Activated naive CD8-positive, alpha-beta T cell (primary cell): Measurements from ENCODE around the gene NUFIP1.
"Not testable (repeated sequence)": the region's sequence is repeated elsewhere in the genome, so short reads cannot be mapped to it uniquely, and the experiment has no call there.

ENCODE experiments used
- H3K27ac Mint-ChIP-seq: one replicate; pipeline ENCODE4 v1.8.0; 2021; ENCODE audit warnings: mixed read lengths
- H3K27me3 Mint-ChIP-seq: one replicate; pipeline ENCODE4 v1.8.0; 2021; ENCODE audit warnings: mixed read lengths
- H3K36me3 Mint-ChIP-seq: one replicate; pipeline ENCODE4 v1.8.0; 2021; ENCODE audit warnings: mixed read lengths
- H3K4me1 Mint-ChIP-seq: one replicate; pipeline ENCODE4 v1.8.0; 2021; ENCODE audit warnings: low read depth, mixed read lengths
- H3K4me3 Mint-ChIP-seq: one replicate; pipeline ENCODE4 v1.8.0; 2021; ENCODE audit warnings: mild to moderate bottlenecking, mixed read lengths
- H3K9me3 Mint-ChIP-seq: one replicate; pipeline ENCODE4 v1.8.0; 2021; ENCODE audit warnings: low read depth, mixed read lengths

Gene NUFIP1

GRCh38 chr13:44918326-44919103 lies 70.8 kb downstream of the NUFIP1 start:
- Mint-ChIP-seq H3K27me3 (no peaks in the 10 kb centered on the region), H3K9me3 (no peaks in the 10 kb centered on the region), H3K36me3 (no peaks in the 10 kb centered on the region), H3K4me1 (peaks cover 8% of the 10 kb centered on the region), H3K4me3 (no peak overlapping the region), H3K27ac (no peak overlapping the region)

GRCh38 chr13:44917589-44918325 lies 71.5 kb downstream of the NUFIP1 start:
- no peaks in the 10 kb centered on the region for H3K9me3 Mint-ChIP-seq
- H3K4me1 Mint-ChIP-seq: peaks cover 10% of the 10 kb centered on the region
- H3K27ac Mint-ChIP-seq: no peak overlapping the region
- H3K27me3 Mint-ChIP-seq: no peaks in the 10 kb centered on the region
- H3K4me3 Mint-ChIP-seq: no peak overlapping the region
- no peaks in the 10 kb centered on the region for H3K36me3 Mint-ChIP-seq

GRCh38 chr13:44912278-44913016 lies 76.8 kb downstream of the NUFIP1 start:
- Mint-ChIP-seq H3K27ac (no peak overlapping the region), H3K27me3 (no peaks in the 10 kb centered on the region), H3K4me3 (no peak overlapping the region), H3K36me3 (peaks cover 2% of the 10 kb centered on the region), H3K4me1 (peaks cover 10% of the 10 kb centered on the region), H3K9me3 (peaks cover 3% of the 10 kb centered on the region)

DNA sequence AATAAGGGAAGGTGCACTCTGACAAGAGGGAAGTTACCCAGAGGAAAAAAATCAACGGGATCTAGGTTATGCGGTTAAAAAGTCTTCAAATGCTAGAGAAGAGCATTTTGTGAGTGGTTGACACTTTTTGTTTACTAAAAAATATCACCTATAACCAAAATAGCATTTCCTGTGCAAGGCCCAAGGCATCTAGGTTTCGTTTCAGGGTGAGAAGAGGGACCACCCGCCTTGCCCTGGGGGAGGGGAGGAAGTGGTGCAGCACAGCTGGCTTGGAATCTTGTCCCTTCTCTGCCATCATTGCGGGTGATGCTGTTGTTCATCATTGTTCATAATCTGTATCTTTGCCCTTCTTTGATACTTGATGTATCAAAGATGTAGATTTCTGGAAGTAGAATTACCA lies 80.6 kb downstream of the NUFIP1 start:
- Mint-ChIP-seq H3K36me3 (peaks cover 2% of the 10 kb centered on the region), H3K4me3 (no peak overlapping the region), H3K27me3 (no peaks in the 10 kb centered on the region), H3K4me1 (peaks cover 3% of the 10 kb centered on the region), H3K9me3 (peaks cover 3% of the 10 kb centered on the region), H3K27ac (no peak overlapping the region)

DNA sequence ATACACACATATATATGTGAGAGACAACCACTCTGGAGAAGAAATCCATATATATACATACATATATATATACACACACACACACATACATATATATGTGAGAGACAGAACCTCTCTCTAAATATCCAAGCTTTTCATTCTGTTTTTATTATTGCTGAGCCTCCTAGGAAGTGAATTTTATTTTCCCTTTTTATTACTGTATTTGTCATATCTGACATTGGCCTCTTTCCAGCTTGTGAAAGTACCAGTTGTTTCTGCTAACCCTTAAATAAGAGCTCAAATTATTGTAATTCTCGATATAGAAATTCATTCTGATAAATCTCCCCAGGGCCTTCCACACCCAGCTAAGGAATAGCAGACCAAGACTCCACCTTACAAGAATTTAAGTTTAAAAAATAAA lies 81.0 kb downstream of the NUFIP1 start:
- H3K27me3 Mint-ChIP-seq: no peaks in the 10 kb centered on the region
- H3K4me1 Mint-ChIP-seq: peaks cover 2% of the 10 kb centered on the region
- H3K27ac Mint-ChIP-seq: no peak overlapping the region
- H3K4me3 Mint-ChIP-seq: no peak overlapping the region
- peaks cover 2% of the 10 kb centered on the region for H3K36me3 Mint-ChIP-seq
- H3K9me3 Mint-ChIP-seq: peaks cover 3% of the 10 kb centered on the region

- peaks cover 2% of the 10 kb centered on the region for H3K36me3 Mint-ChIP-seq
- no peak overlapping the region for H3K27ac Mint-ChIP-seq
- peaks cover 3% of the 10 kb centered on the region for H3K9me3 Mint-ChIP-seq
- no peaks in the 10 kb centered on the region for H3K27me3 Mint-ChIP-seq
- no peaks in the 10 kb centered on the region for H3K4me1 Mint-ChIP-seq
- H3K4me3 Mint-ChIP-seq: no peak overlapping the region
These were observed 82.6 kb downstream of the NUFIP1 start for GRCh38 chr13:44906713-44907112.

- H3K27me3 Mint-ChIP-seq: no peaks in the 10 kb centered on the region
- H3K27ac Mint-ChIP-seq: no peak overlapping the region
- H3K4me3 Mint-ChIP-seq: no peak overlapping the region
- peaks cover 3% of the 10 kb centered on the region for H3K9me3 Mint-ChIP-seq
- no peaks in the 10 kb centered on the region for H3K4me1 Mint-ChIP-seq
- peaks cover 2% of the 10 kb centered on the region for H3K36me3 Mint-ChIP-seq
These were observed 83.0 kb downstream of the NUFIP1 start for GRCh38 chr13:44906230-44906629.

DNA sequence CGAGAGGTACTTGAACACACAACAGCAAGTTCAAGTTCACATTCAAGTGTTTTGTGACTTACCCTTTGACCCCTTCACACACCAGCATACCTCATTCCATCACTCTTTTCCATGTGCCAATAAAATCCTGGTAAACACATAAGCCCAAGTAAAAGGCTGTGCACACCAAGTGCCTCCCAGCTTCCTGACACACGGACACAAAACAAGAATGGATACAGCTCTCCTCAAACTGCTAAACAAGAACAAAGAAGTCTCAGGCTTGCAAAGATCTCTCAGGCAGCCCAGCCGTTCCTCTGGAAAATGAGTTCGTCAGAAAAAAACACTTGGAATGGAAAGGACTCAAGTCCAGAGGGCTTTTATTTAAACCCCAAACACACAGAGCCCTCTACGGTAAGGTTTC lies 83.7 kb downstream of the NUFIP1 start:
- no peaks in the 10 kb centered on the region for H3K36me3 Mint-ChIP-seq
- no peaks in the 10 kb centered on the region for H3K4me1 Mint-ChIP-seq
- H3K27me3 Mint-ChIP-seq: no peaks in the 10 kb centered on the region
- H3K4me3 Mint-ChIP-seq: no peak overlapping the region
- H3K9me3 Mint-ChIP-seq: no peaks in the 10 kb centered on the region
- H3K27ac Mint-ChIP-seq: no peak overlapping the region

GRCh38 chr13:44904967-44905366 lies 84.3 kb downstream of the NUFIP1 start:
- Mint-ChIP-seq H3K27ac (no peak overlapping the region), H3K27me3 (no peaks in the 10 kb centered on the region), H3K36me3 (no peaks in the 10 kb centered on the region), H3K4me1 (no peaks in the 10 kb centered on the region), H3K4me3 (no peak overlapping the region), H3K9me3 (no peaks in the 10 kb centered on the region)

- Mint-ChIP-seq H3K27me3 (no peaks in the 10 kb centered on the region), H3K4me1 (no peaks in the 10 kb centered on the region), H3K4me3 (no peak overlapping the region), H3K9me3 (no peaks in the 10 kb centered on the region), H3K27ac (no peak overlapping the region), H3K36me3 (no peaks in the 10 kb centered on the region)
These were observed 85.7 kb downstream of the NUFIP1 start for GRCh38 chr13:44903574-44903985.

GRCh38 chr13:44902738-44903137 lies 86.5 kb downstream of the NUFIP1 start:
- Mint-ChIP-seq H3K4me1 (no peaks in the 10 kb centered on the region), H3K9me3 (no peaks in the 10 kb centered on the region), H3K36me3 (no peaks in the 10 kb centered on the region), H3K4me3 (no peak overlapping the region), H3K27ac (no peak overlapping the region), H3K27me3 (no peaks in the 10 kb centered on the region)

DNA sequence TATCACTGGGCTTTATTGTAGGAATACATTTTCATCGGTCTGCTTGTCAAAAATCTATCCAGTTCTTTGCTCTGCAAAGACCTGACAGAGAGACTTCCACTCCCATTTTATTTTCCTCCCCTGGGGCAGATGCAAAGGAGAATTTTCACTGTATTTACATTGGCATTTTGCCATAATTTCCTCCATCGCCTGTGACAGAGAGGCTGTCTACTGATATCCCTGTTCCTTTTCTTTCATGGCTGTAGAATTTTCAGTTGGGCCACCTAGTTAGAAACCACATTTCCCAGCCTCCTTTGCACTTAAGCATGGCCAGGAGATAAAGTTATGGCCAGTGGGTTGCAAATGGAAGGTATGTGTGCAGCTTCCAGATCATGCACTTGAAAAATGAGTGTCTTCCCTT lies 89.3 kb downstream of the NUFIP1 start:
- Mint-ChIP-seq H3K27ac (no peak overlapping the region), H3K4me1 (no peaks in the 10 kb centered on the region), H3K4me3 (no peak overlapping the region), H3K27me3 (no peaks in the 10 kb centered on the region), H3K36me3 (no peaks in the 10 kb centered on the region), H3K9me3 (no peaks in the 10 kb centered on the region)

DNA sequence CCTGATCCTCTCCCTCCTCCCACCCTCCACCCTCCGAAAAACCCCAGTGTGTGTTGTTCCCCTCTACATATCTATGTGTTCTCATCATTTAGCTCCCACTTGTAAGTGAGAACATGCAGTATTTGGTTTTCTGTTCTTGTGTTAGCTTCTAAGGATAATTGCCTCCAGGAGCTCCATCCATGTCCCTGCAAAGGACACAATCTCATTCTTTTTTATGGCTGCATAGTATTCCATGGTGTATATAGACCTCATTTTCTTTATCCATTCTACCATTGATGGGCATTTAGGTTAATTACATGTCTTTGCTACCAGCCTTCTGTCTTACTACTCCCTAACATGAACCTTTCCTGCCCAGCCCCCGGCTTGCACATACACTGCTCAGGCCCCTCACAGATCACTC lies 91.0 kb downstream of the NUFIP1 start:
- not testable (repeated sequence) for H3K4me3 Mint-ChIP-seq

GRCh38 chr13:44895953-44896335 lies 93.3 kb downstream of the NUFIP1 start:
- Mint-ChIP-seq H3K27ac (no peak overlapping the region), H3K36me3 (no peaks in the 10 kb centered on the region), H3K9me3 (no peaks in the 10 kb centered on the region), H3K4me3 (no peak overlapping the region), H3K4me1 (no peaks in the 10 kb centered on the region), H3K27me3 (no peaks in the 10 kb centered on the region)

More for the DNA sequence above, 91.0 kb downstream of the NUFIP1 start:
- not testable (repeated sequence) for H3K27ac Mint-ChIP-seq, H3K9me3 Mint-ChIP-seq, H3K27me3 Mint-ChIP-seq, H3K4me1 Mint-ChIP-seq, H3K36me3 Mint-ChIP-seq

DNA sequence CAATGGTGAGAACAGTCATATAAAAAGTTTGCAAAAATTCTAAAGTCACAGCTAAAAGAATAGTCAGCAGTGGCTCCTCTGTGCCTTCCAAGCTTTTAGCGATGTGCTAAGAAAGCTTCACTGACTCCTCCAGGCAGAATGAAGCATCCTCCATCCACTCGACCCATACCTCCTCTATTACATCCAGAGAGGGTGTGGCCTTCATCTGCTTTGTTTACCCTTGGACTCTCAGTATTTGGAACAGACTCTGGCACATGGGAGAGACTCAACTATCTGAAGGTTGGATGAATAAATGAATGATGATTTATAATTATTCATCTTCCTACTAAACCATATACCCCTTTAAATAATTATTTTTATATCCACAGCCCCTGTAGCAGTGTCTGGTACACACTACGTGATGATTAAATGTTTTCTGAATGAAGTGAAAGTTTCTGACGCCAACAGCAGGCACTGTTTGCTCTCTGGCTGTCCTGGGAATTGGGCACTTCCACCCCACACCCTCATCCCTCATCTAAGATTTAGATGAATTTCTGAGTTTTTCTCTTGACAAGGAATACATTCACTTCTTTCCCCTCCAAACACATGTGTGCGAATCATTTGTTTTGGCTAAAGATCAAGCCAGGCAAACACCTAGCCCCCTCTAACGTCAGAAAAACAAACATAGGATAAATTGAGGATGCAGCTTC lies 93.9 kb downstream of the NUFIP1 start:
- no peaks in the 10 kb centered on the region for H3K4me1 Mint-ChIP-seq
- H3K36me3 Mint-ChIP-seq: no peaks in the 10 kb centered on the region
- H3K27ac Mint-ChIP-seq: no peak overlapping the region
- no peak overlapping the region for H3K4me3 Mint-ChIP-seq
- H3K9me3 Mint-ChIP-seq: no peaks in the 10 kb centered on the region
- no peaks in the 10 kb centered on the region for H3K27me3 Mint-ChIP-seq
